Ovary (tissue), 9 donors: ENCODE data around the gene PLBD1. TPM values are rescaled to one million over a fixed set of nuclear protein-coding genes. Genes with fewer than 3 reads are reported as not detected.

Experiments used
- DNase-seq, 5 donors: peaks; one replicate each; pipeline ENCODE4 v3.0.0-alpha.2; 2019 to 2020
- H3K27ac ChIP-seq, 2 donors: fragments of 200-600 bp; one replicate each; pipeline versions ENCODE4 v1.5.1 to v1.8.0; 2019 to 2022
- H3K27me3 ChIP-seq: fragments of 200-600 bp; one replicate; pipeline ENCODE4 v1.8.0; 2022
- H3K36me3 ChIP-seq: fragments of 200-600 bp; sonication (generic); one replicate; pipeline ENCODE4 v1.5.1; 2019
- H3K4me1 ChIP-seq: one replicate; pipeline ENCODE4 v1.8.1; 2013; ENCODE audit warnings: mild to moderate bottlenecking, moderate library complexity; ENCODE audit not compliant: insufficient read depth
- H3K4me3 ChIP-seq: fragments of 200-600 bp; sonication (generic); one replicate; pipeline ENCODE4 v1.5.1; 2017
- H3K9me3 ChIP-seq, 2 donors: fragments of 200-600 bp in 1 of 2; sonication (generic) in 1 of 2; one replicate each; pipeline versions ENCODE4 v1.5.1 to v1.8.1; 2013 to 2019; ENCODE audit warnings: mild to moderate bottlenecking in 1 of 2, moderate library complexity in 1 of 2
- EP300 ChIP-seq: sonication (generic); formaldehyde crosslinking; IDR thresholded peaks from one replicate; pipeline ENCODE4 v1.6.1; 2017; ENCODE audit warnings: antibody characterized with exemption
- POLR2A ChIP-seq: fragments of 450-650 bp; IDR thresholded peaks from one replicate; pipeline ENCODE4 v1.6.1; 2017; ENCODE audit warnings: antibody characterized with exemption, mild to moderate bottlenecking, moderate library complexity
- WGBS, 3 donors: extraction: QIAGEN DNeasy Blood & Tissue Kit in 1 of 3; methylation state at CpG; one replicate each; pipeline versions ENCODE4 v1.1.5 to v1.1.7; 2013 to 2017; 5-methylcytosine and 5-hydroxymethylcytosine counted together
- intact Hi-C, 4 donors: fragments of 100-400 bp; cut with DNase I; formaldehyde crosslinking; loops; one replicate each; pipeline versions ENCODE4 v1.11.0 to v1.15.1; 2022 to 2023
- polyA plus RNA-seq, 2 donors: library from polyadenylated mRNA; stranded (reverse); fragments of 200-250 nt in 1 of 2; fragments of 350-450 nt in 1 of 2; fragmentation: Illumina TruSeq in 1 of 2; extraction: RNeasy Lipid Tissue Mini Kit (QIAGEN cat#74804) in 1 of 2; gene quantifications; one replicate each; pipeline ENCODE4 v1.2.3, GENCODE V29; 2013 to 2014
- total RNA-seq, 7 donors: library from RNA; depleted of rRNA in 2 of 7; stranded (reverse); fragments of >200 nt in 2 of 7; fragmentation: NEBNext Ultra II Directional in 3 of 7; extraction: Animal tissue kit (Norgen Biotek cat#: 25700) in 3 of 7; gene quantifications; one replicate each; pipeline versions ENCODE4 v1.1.0 to v1.2.4, GENCODE V29; 2016 to 2023
- TF ChIP-seq, protein P1 (sequence below), 3 donors: fragments of 450-650 bp in 2 of 3; fragments of 200-600 bp in 1 of 3; IDR thresholded peaks; one replicate each; pipeline versions ENCODE4 v1.5.1 to v1.8.0; 2016 to 2022; ENCODE audit warnings: antibody characterized with exemption in 3 of 3, mild to moderate bottlenecking in 1 of 3
- donor health status: DM: no; HTN: no; CAD: no; lungs with moderate emphysema.
- donor health status: DM: no; HTN: no; CAD: no.
- donor health status: Bipolar disorder and iron deficiency.
- donor health status: DM: yes; HTN: yes; CAD: no.
- donor health status: DM: no; HTN: no; CAD: no.
- donor health status: DM: yes; HTN: yes; CAD: no.

The PLBD1 gene
- total and polyA plus RNA-seq, 9 donors, result 1.1 to 54.0 (median 4.6) TPM

DNA sequence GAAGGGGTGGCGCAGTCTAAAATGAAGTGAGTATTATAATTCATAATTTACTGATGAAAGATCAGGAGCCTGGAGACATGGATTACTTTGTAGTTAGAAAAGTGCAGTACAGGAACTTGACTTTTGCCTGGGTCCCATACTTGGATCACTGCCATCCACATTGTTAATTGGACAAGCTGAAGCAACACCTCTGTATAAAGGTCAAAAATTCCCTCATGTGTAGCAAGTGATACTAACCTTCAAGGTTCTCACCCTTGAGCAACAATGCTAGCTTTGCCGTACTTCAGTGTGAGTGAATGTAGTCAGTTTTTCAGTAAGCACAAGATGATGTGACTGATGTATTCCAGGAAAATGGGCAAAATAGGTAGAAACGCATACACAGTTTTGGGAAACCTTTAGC lies 44.6 kb upstream of the PLBD1 start:
- no peak overlapping the region for H3K27ac ChIP-seq
- no peaks in the 10 kb centered on the region for H3K27me3 ChIP-seq
- H3K4me1 ChIP-seq, result no peaks in the 10 kb centered on the region
- H3K4me3 ChIP-seq, result no peak overlapping the region
- TF ChIP-seq, protein P1, sequence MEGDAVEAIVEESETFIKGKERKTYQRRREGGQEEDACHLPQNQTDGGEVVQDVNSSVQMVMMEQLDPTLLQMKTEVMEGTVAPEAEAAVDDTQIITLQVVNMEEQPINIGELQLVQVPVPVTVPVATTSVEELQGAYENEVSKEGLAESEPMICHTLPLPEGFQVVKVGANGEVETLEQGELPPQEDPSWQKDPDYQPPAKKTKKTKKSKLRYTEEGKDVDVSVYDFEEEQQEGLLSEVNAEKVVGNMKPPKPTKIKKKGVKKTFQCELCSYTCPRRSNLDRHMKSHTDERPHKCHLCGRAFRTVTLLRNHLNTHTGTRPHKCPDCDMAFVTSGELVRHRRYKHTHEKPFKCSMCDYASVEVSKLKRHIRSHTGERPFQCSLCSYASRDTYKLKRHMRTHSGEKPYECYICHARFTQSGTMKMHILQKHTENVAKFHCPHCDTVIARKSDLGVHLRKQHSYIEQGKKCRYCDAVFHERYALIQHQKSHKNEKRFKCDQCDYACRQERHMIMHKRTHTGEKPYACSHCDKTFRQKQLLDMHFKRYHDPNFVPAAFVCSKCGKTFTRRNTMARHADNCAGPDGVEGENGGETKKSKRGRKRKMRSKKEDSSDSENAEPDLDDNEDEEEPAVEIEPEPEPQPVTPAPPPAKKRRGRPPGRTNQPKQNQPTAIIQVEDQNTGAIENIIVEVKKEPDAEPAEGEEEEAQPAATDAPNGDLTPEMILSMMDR (IDR thresholded peaks at IDR 0.05), result no peak
- no peak for TF ChIP-seq EP300
- no peak for TF ChIP-seq POLR2A
- H3K36me3 ChIP-seq, result no peaks in the 10 kb centered on the region
- 96 to 97% (median 97%) methylated on average over 3 of the region's 3 CpGs for WGBS, 3 donors
- intact Hi-C loops, result no loop called here
- DNase-seq, result no peak
- H3K9me3 ChIP-seq, result no peaks in the 10 kb centered on the region

DNA sequence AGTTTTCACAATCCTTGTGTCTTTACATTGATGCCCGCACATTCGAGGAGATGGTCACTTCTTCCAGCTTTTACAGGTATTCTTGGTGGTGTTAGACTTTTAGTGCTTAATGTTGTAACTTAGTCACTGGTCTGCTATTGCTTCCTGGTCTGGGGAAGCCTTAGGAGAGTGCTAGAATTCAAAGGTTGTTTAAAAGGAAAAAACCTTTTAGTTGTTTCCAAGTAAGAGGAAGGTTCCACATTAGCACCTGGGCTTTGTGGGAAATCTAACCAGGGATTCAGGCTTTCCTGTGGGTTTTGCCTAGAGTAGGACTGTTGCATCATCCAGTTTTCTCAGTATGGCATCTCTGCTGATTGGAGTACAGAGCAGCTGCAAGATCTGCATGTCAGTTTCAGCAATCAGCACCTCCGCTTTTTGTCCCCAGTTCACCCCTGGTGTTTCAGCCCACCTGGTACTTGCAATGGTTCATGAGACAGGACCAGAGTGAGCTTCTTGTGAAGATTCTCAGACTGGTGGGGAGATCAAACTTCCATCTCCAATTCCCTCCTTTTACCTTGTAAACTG lies 44.0 kb upstream of the PLBD1 start:
- no peaks in the 10 kb centered on the region for H3K27me3 ChIP-seq
- H3K27ac ChIP-seq, result no peak overlapping the region
- H3K4me3 ChIP-seq, result no peak overlapping the region
- no peaks in the 10 kb centered on the region for H3K4me1 ChIP-seq
- intact Hi-C loops, result no loop called here
- DNase-seq, result no peak
- no peaks in the 10 kb centered on the region for H3K9me3 ChIP-seq
- no peaks in the 10 kb centered on the region for H3K36me3 ChIP-seq
- TF ChIP-seq EP300 (no peak), POLR2A (no peak)
- TF ChIP-seq, protein P1 (IDR thresholded peaks at IDR 0.05), result no peak
- WGBS, 3 donors, result 90 to 95% (median 93%) methylated on average over 3 of the region's 3 CpGs

DNA sequence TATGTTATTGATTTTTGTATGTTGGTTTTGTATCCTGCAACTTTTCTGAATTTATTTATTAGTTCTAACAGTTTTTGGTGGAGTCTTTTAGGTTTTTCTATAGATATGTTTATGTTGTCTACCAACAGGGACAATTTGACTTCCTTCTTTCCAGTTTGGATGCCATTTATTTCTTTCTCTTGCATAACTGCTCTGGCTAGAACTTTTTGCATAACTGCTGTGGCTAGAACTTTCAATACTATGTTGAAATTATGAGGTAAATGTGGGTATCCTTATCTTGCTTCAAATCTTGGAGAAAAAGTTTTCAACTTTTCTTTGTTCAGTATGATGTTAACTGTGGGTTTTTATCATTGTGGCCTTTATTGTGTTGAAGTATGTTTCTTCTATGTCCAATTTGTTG lies 39.9 kb upstream of the PLBD1 start:
- intact Hi-C loops, result no loop called here
- Histone ChIP-seq H3K4me3 (no peak overlapping the region), H3K4me1 (no peaks in the 10 kb centered on the region), H3K27me3 (no peaks in the 10 kb centered on the region), H3K36me3 (no peaks in the 10 kb centered on the region), H3K27ac (no peak overlapping the region), H3K9me3 (no peaks in the 10 kb centered on the region)
- TF ChIP-seq EP300 (no peak), POLR2A (no peak)
- no peak for DNase-seq

DNA sequence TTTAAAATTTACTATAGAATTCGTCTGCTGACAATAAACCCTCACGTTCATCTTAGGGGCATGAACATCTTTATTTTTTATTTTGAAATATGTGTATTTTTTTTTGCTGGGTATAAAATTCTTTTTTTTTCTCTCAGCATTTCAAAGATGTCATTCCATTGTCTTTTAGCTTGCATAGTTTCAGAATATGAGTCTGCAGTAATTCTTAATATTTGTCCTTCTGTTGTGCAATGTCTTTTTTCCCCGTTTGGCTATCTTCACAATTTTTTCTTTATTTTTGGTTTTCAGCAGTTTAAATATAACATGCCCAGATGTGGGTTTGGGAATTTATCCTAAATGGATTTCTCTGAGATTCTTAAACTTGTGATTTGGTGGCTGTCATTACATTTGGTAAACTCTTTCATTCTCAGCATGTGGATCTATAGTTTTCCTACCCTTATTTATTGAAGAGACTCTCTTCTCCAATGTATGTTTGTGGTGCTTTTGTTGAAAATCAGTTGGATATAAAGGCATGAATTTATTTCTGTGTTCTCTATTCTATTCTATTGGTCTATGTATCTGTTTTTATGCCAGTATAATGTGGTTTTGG lies 37.8 kb upstream of the PLBD1 start:
- no peaks in the 10 kb centered on the region for H3K9me3 ChIP-seq
- no peak overlapping the region for H3K27ac ChIP-seq
- no peaks in the 10 kb centered on the region for H3K4me1 ChIP-seq
- 79 to 81% (median 80%) methylated on average over 3 of the region's 3 CpGs for WGBS, 3 donors
- no peak overlapping the region for H3K4me3 ChIP-seq
- DNase-seq, result no peak
- TF ChIP-seq, protein P1 (IDR thresholded peaks at IDR 0.05), result no peak
- TF ChIP-seq EP300, result no peak
- TF ChIP-seq POLR2A, result no peak
- H3K36me3 ChIP-seq, result no peaks in the 10 kb centered on the region
- intact Hi-C loops, result no loop called here
- H3K27me3 ChIP-seq, result no peaks in the 10 kb centered on the region

DNA sequence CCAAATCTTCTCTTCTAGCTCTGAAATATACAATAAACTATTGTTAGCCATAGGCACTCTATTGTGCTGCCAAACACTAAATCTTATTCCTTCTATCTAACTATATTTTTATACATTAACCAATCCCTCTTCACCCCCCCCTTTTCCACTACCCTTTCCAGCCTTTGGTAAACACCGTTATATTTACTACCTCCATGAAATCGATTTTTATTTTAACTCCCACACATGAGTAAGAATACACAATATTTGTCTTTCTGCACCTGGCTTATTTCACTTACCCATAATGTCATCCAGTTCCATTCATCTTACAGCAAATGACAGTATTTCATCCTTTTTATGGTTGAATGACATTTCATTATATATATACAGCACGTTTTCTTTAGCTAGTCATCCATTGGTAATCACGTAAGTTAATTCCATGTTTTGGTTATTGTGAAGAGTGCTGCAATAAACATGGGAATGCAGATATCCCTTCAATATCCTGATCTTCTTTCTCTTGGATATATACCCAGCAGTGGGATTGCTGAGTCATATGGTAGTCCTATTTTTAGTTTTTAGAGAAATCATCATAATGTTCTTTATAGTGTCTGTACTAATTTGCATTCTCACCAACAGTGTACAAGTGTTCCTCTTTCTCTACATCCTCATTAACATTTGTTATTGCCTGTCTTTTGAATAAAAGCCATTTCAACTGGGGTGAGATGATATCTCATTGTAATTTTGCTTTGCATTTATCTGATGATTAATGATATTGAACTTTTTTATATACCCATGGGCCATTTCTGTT lies 34.2 kb upstream of the PLBD1 start:
- H3K36me3 ChIP-seq, result no peaks in the 10 kb centered on the region
- no peak overlapping the region for H3K27ac ChIP-seq
- no peak for DNase-seq
- 71 to 75% (median 74%) methylated on average over 4 of the region's 4 CpGs for WGBS, 3 donors
- no peaks in the 10 kb centered on the region for H3K4me1 ChIP-seq
- no peaks in the 10 kb centered on the region for H3K9me3 ChIP-seq
- H3K4me3 ChIP-seq, result no peak overlapping the region
- H3K27me3 ChIP-seq, result no peaks in the 10 kb centered on the region
- intact Hi-C loops, result no loop called here
- TF ChIP-seq EP300 (no peak), POLR2A (no peak)
- TF ChIP-seq, protein P1 (IDR thresholded peaks at IDR 0.05), result no peak
